GM13976 (cell line): ENCODE measurements around the gene NETO2.
"Not testable (repeated sequence)": the region's sequence is repeated elsewhere in the genome, so short reads cannot be mapped to it uniquely, and the experiment has no call there.

ENCODE experiments used
- DNase-seq: peaks from one replicate; pipeline ENCODE4 v3.0.0; 2012; ENCODE audit warnings: low spot score
- CTCF ChIP-seq: IDR thresholded peaks from 2 replicates; pipeline ENCODE4 v1.5.1; 2012; ENCODE audit warnings: borderline replicate concordance, mild to moderate bottlenecking; ENCODE audit not compliant: insufficient read depth; ENCODE audit errors: extremely low read depth, missing control alignments, control extremely low read depth
- in situ Hi-C: fragments of 300-500 bp; cut with MboI; formaldehyde crosslinking; loops from one replicate; pipeline ENCODE4 v1.12.0; 2022; ENCODE audit warnings: low sequenced_read_pairs, mixed read lengths, inconsistent platforms; ENCODE audit not compliant: unreplicated experiment

Gene NETO2

DNA sequence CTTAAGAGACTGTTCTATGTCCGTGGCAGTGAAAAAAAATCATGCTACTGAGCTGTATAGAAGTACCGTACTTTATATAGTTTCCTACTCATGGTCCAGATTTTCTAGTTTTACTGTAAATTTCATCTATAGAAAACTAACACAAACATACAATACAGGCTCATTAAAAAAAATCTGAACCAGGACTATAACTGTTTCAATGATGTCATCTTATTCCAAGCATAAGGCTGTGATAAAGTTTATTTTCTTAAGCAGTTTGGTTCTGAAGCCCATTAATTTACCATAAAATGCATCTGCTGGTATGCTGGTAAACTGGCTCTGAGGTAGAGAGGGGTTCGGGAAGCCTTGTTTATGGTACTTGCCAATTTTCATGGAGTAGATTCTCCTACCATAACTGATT lies 16.7 kb upstream of the NETO2 start:
- in situ Hi-C loops: no loop called here
- no peak for TF ChIP-seq CTCF
- no peak for DNase-seq

DNA sequence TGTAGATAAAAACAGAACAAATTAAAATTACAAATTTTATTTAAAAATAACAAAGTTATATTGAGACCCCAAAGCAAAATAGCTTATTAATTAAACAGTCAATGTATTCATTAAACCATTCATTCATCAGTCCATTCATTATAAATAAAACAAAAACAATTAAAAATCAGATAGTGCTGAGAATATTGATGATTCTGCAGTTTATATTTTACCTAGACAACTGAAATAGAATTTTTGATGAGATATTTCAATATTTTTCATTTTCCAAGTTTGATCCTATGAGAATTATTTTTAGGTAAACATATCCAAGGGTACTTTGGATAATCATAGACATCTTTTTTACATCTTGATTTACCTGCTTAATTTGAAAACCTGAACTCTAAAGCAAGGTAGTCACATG lies 15.2 kb upstream of the NETO2 start:
- in situ Hi-C loops: loop anchor here (10.0 kb wide), 2 partner anchors 896 to 986 kb away; no protein-coding TSS in a partner anchor
- no peak for TF ChIP-seq CTCF
- no peak for DNase-seq

DNA sequence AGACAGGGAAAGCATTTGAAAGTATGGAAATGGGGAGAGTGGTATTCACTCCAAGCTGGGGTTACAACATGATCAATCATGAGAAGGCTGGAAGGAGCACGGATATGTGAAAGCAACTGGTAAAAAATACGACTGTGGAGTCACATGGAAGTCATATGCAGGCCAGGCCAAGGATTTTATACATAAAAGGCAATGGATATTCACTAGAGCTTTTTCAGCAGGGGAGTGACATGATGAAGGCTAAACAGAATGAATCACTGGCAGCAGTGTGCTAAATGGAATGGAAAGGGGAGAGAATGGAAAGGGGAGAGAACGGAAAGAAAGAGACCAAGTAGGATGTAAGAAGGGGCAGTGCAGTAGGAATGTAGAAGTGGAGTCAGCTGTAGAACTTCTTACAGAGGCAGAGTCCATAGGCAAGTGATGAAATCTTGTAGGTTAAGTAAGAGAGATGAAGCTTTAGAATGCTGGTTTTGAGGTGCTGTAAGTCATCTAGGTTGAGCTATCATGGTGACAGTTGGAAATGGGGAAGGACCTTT lies 13.0 kb upstream of the NETO2 start:
- in situ Hi-C loops: loop anchor here (10.0 kb wide), 2 partner anchors 898 to 988 kb away; no protein-coding TSS in a partner anchor
- no peak for DNase-seq
- no peak for TF ChIP-seq CTCF

DNA sequence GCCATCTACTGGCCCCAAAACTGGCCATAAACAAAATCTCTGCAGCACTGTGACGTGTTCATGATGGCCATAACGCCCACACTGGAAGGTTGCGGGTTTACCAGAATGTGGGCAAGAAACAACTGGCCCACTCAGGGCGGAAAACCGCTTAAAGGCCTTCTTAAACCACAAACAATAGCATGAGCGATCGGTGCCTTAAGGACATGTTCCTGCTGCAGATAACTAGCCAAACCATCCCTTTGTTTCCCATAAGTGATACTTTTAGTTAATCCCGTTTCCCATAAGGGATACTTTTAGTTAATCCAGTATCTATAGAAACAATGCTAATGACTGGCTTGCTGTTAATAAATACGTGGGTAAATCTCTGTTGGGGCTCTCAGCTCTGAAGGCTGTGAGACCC lies 8.8 kb upstream of the NETO2 start:
- in situ Hi-C loops: loop anchor here (10.0 kb wide), 2 partner anchors 902 to 992 kb away; no protein-coding TSS in a partner anchor
- not testable (repeated sequence) for DNase-seq

GRCh38 chr16:47150067-47150466 lies 6.3 kb upstream of the NETO2 start:
- DNase-seq: no peak
- in situ Hi-C loops: loop anchor here (10.0 kb wide), 2 partner anchors 905 to 995 kb away; no protein-coding TSS in a partner anchor
- TF ChIP-seq CTCF: no peak

DNA sequence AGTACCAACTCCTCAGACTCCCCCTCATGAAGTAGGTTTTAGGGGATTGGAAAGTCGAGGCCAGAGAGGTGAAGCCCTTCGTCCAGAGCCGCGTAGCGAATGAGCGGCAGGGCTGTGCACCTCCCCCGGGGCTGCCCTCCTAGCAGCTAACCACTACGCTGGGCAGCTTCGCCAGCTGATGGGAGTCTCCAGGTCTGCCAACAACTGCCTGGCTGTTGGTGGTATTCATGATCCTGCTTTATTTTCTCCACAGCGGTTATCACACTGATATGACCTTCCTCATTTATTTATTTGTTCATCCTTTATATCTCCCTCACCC lies 773 bp upstream of the NETO2 start:
- DNase-seq: no peak
- TF ChIP-seq CTCF: no peak
- in situ Hi-C loops: loop anchor here (25.0 kb wide), 1 partner anchor 182 kb away; the partner anchor contains the start of gene DNAJA2

- in situ Hi-C loops: loop anchor here (25.0 kb wide), 1 partner anchor 181 kb away; the partner anchor contains the start of gene DNAJA2
- peak; percentile 92 for TF ChIP-seq CTCF
- peak; percentile 90 for DNase-seq
Observed at GRCh38 chr16:47142821-47143676, 696 bp downstream of the NETO2 start.
